Middle frontal gyrus (tissue), 1 donor: ENCODE results near the gene TUSC7.

Source experiments
- DNase-seq: peaks from one replicate; pipeline ENCODE4 v3.0.0-alpha.2; 2015; ENCODE audit warnings: low spot score; ENCODE audit errors: extremely low spot score

TUSC7 gene

DNA sequence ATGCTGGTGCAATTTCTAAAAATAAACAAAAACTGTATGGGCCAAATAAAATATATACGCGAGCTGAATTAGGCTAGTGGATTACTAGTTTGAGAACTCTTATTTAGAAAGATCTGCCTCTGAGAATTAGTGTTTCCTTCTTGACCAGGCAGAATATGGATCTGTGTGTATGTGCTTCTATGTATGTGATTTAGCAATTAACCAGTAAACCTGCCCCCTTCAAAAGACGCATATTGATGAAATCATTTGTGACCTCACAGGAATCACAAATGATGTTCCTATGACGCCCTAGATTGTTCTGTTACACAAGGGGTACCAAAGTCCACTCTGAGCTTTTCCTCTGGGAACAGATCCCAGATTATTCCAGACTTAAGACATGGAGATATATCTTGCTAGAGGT is at the start of gene TUSC7:
TSS of gene TUSC7 (plus strand) at position 301 of the 400 bp plus-strand sequence.
- DNase-seq, result no peak

DNA sequence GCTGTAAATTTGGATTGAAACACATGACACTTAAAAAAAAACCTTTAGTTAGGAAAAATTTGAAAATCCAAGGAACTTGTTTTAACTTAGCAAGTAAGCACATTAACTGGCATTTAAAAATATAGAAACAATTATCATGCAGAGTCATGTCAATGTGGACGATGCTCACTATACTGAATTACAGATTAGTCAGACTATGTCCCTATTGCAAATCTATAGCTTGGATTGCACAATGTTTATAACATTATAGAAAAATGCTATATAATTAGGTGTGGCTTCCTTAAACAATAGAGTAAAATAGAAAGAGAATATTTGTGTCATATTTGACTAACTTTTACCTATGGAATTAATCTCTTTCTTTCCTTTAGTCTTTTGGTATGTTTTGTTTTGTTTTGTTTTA is 48.4 kb upstream of the TUSC7 start:
- no peak for DNase-seq

DNA sequence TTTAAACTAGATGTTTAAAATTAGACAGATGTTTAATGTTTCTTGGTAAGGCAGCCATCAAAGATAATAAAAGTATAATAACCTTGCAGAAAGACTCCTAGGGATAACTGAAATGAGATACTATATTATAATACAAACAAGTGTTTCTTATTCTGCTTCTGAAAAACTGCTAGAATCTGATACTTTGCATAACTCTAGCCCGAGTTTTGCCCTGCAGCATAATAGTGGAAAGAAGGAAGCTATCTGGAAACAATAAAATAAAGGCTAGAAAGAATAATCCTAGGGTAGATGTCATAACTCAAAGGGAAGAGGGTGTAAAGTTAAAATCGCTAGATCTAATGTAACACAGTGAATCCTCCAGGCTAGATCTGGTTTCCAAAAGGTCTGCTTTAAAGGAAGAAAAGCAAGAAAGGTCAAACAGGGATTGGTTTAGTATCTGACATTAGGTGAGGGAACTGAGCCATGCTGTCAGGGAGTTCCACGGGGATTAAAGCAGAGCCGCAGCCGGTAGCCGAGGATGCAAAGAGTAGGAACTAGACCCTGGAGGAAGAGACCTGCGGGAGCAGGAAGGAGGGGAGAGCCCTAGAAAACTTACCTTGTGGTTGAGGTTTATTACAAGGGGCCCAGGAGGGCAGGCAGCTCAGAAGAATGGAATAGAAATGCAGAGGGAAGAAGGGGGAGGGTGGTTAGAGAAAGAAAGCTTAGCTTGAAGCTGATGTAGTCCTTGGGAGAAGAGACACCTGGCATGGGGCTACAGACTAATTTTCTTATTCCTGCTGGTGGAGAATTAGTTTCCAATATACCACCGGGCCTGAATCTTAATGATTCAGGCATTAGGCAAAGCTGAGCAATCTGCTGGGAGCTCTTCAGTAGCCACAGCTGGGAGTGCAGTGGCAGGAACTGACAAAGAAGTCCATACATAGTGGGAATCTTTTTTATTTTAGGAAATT is 46.1 kb upstream of the TUSC7 start:
- no peak for DNase-seq

DNA sequence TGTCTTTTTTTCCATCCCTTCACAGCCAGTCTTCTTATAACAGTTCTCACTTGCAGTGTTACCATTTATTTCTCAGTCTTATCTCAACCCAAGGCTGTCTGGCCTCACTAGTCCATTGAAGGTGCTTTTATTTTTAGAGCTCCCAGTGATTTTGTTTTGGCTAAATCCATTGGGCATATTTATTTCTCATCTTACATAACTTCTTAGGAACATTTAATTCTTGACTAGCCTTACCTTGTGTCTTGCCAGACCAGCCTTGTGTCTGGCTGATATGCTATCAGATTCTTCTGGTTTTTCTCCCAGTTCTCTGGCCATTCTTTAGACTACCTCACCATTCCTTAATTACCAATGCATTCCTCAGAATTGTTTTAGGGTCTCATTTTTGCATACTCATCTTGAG is 42.3 kb upstream of the TUSC7 start:
- no peak for DNase-seq

DNA sequence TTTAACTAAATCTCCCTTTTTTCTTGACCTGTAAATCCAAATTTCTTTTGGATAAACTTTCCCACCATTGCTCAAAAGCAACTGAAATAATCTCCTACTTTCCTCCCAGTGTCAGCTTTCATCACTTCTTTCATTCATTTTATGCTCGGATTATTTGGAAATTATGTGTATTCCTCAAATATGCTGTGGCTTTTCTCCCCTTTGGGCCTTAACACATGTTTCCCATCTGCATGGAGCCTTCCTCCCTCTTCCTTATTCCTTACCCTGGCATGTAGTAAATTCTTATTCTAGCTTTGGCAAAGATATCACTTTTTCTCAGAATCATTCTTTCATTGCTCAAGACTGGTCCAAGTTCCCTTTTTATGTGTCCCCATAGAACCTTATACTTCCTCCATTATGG is 41.8 kb upstream of the TUSC7 start:
- DNase-seq, result no peak

DNA sequence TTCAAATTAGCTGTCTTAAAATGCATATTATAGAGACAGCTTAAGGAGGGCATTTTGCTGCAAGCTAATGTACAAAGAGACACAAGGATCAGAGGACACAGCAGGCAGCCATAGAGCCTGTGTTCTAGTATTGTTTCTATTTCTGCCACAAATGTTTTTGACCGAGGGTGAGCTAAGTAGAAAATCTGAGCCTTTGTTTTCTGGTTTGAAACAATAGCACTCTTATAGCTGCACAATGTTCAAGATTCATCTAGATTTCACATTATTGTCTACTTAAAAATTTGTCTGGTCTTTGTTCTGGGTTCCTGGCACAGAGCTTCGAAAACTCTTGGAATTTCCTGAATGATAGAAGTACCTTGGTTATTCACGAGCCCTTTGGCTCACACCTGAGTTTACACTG is 40.0 kb upstream of the TUSC7 start:
- DNase-seq, result no peak

DNA sequence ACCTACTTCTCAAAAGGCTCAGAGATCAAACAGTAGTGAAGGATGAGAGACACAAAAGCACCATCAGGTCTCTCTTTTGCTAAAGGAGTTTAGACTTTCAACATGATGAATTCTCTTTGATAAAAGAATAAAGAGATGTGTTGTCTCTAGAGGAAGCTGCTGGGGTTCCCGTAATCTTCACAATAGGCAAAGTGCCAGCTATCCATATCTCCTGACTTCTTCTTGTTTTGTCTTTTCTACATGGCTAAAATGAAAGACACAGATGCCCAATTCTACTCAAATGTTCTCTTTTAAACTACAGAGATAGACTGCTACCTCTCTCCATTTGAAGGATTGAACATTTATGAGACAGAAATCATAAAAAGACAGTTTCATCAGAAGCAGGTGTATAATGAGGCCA is 38.4 kb upstream of the TUSC7 start:
- DNase-seq, result no peak

DNA sequence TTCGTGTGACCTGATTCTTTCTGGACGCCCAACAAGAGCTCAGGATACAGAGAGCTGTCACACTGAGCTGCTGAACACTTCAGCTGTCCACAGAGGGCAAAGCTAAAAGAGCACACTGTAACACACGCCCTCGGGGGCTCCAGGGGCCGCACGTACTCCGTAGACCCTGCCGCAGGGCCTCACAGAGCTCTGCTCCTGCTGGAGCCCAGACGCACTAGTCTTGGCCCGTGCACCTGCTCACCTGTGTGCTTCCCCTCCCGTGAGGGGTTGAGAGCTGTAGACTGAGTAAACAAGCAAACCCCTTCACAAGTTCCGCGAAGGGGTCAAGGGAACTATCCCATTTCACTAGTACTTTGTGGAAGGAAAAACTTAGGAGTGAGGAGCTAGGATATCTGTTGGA is 30.7 kb upstream of the TUSC7 start:
- DNase-seq, result no peak

DNA sequence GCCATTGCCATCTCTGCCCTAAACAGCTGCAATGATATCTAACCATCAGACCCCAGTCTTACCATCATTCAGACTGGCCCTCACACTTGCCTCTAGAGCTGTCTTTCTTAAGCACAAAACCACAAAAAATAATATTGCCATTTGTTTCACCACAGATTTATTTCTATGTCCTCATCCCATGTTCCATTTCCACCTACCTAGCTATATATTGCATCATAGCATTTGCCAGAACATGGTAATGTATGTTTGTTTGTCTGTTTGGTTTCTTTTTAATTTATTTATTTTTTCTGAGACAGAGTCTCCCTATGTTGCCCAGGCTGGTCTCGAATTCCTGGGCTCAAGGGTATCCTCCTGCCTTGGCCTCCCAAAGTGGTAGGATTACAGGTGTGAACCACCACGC is 18.5 kb upstream of the TUSC7 start:
- no peak for DNase-seq

DNA sequence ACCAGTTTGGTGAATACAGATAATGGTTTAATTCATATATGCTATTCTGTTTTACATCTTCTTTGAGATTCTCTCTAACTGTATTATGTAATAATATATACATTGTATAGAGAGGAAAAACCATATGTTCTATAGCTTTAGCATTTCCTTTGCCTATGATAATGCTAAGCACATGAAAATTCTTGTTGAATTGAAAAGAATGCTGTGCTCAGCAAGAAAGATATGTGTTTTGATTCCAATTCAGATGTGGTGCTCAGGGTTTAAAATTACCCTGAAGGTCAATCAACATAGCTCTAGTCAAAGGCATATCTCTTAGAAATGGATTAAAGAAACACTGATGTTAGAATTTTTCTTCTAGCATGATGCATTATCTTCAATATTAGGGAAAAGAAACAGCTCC is 8.5 kb upstream of the TUSC7 start:
- DNase-seq, result no peak

DNA sequence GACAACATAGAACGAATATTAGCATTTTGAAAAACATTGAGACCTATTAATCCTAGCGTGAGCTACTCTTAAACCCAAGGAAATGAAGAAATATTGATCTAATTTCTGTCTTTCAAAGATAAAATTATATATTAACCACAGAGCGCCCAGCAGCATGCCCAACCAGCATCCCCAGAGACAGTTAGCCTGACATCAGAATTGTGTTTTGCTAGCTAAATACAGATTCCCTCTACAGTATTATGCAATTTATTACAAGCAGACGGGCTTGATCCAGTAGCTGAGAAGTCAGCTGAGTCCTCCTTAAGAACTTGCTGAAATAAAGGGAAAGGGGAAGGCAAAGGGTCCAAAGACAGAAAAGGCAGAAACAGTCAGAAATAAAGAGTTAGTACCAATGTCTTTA is 7.2 kb upstream of the TUSC7 start:
- no peak for DNase-seq

DNA sequence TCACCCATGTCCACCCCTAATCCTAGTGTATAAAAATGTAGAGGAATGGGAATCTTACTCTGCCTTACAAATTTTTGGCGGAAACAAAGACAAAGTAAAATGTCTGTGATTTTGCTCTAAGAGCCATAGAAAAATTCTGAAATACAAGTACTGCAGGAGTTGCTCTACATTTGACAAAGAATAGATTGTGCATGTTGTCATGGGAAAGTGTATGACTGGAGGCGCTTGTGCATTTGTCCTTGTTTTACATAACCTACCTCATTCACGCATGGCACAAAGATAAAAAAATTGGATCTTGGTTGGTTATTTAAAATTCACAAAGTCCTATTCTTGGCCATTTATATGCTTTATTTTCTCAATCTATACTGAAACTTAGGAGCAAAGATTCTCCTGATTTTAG is 2.0 kb upstream of the TUSC7 start:
- DNase-seq, result no peak

DNA sequence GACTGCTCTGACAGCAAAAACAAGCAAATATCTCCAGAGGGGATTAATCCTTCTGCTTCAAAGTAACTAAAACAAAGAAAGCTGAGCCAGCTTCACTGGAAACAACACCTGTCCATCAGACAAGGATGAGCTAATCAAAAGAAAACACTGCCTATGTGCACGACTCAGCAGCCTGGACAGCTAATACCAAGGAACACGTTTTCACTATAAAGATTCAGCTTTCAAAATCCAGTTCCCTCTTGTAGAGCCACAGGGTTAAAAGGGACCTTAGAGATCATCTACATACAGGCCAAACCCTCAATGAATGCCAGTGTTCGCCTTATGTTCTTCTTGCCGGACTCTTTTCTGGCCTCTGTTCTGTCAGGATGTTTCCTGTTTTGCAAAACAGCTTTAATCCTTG is 6.9 kb downstream of the TUSC7 start:
- no peak for DNase-seq

DNA sequence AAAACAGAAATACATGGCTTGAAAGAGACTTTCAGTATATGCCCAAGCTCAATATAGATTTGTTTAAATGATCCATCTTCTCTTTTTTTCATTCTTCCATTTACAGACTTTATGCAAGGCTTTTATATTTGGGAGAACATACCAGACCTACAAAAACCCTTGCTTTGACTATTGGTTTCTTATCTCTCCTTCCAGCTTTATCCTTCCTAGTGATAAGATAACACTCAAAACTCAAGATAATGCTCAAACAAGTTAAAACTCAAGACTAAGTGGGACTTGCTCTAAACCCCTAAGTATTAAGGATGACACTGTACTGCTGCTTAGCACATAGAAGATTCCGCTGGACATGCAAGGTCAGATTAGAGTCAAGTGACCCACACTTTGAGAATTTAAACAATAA is 8.0 kb downstream of the TUSC7 start:
- no peak for DNase-seq

DNA sequence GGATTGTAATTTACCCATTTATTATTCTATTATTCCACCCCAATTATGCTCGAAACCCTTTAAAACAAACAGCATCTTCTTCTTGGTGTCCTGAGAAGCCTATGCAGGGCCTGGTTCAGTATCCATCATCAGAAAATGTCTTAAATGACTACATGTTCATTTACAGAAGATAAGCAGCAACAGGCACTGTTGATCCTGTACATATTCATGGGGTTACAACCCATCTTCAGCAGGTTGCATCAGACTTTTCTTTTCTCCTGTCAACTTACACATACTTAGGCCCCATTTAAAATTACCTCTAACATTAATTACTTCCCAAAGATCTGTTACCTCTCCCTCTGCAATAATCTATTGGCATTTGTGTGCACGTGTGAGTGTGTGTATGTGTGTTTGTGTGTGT is 18.9 kb downstream of the TUSC7 start:
- DNase-seq, result no peak

DNA sequence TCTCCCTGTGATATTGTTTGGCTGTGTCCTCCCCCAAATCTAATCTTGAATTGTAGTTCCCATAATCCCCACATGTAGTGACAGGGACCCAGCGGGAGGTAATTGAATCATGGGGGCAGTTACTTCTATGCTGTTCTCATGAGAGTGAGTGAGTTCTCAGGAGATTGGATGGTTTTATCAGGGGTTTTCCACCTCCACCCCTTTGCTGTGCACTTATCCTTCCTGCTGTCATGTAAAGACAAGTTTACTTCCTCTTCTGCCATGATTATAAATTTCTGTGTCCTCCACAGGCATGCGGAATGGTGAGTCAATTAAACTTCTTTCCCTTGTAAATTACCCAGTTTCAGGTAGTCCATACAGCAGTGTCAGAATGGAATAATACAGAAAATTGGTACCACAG is 24.7 kb downstream of the TUSC7 start:
- DNase-seq, result no peak

DNA sequence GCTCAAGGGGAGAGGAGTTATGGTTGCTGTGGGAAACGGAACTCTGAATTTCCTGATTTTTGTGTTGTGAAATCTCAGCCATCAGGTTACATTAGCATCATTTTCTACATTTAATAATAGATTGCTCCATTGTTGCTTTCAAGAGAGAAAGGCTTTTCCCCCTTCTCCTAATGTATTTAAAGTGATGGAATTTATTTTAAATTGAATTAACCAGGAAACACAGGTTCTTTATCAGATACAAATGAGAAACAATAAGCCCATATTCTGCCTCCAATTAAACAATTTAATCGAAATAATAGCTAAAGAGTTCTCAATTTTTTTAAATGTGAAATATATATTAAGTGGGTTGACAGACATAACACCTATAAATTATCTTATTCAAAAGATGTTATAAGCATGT is 30.1 kb downstream of the TUSC7 start:
- no peak for DNase-seq

DNA sequence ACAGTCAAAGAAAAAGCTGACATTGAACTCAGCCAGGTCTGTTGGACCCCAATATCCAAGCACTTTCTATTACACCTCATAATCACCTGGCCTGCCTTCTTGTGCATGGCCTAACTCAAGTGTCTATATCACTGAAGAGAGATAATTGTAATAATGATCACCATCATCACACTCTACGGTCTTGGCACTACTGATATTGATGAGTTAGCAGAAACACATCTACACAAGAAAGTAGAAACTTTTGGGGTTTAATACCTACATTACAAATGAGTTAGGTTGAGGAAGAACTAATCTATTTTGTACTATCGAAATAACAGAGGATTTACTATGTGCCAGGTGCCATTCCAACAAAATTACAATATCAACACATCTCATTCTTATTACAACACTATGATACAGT is 30.7 kb downstream of the TUSC7 start:
- DNase-seq, result no peak

DNA sequence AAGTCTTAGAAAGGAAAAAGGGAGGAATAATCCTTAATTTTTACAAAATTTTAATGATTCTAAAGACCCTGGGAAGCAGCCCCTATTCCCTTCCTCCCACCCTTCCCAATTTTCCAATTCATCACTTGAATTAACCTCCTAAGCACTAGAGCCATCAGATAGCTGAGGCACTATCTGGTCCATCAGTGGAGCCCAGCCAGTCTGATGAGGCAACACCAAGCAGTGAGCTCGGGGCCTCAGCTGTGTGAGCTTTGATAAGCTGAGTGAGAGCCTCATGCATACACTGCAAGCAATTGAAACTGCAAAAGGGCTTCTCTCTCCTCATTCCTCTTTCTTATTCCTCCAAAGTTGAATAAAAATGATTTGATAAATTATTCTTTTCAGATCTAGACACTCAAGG is 31.9 kb downstream of the TUSC7 start:
- DNase-seq, result no peak

DNA sequence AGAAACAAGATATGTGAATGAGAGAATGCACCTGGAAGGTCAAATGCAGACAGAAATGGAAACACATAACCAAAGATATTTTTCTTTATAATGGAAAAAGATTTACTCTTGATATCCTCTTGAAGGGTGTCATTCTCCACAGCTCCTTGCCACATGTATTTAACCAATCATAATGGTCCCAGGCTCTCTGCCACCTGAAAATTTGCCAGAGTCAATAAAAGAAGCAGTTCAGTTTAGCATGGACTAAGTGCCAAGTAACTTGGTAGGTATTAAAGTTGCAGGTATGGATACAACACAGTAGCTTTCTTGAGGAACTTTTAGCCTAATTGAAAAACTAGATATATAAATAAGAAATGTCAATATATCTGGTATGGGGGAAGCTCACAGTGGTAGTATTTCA is 33.5 kb downstream of the TUSC7 start:
- DNase-seq, result no peak

DNA sequence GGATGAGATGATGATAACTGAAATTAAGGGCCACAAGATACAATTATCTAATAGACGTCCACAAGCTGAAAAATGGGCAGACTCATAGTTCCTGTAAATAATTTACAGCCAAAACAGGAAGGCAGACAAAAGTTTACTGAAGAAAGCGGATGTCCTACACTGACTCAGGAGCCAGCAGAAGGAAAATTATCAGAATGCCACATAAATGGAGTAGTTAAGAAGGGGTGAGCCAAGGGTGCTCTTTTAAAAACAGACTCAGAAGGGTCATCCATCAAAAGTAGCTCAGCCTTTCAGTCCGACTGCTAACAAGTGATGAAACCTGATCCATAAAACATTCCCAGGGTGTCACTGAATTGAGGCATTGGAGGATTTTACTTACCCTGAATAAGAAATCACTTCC is 39.8 kb downstream of the TUSC7 start:
- no peak for DNase-seq

DNA sequence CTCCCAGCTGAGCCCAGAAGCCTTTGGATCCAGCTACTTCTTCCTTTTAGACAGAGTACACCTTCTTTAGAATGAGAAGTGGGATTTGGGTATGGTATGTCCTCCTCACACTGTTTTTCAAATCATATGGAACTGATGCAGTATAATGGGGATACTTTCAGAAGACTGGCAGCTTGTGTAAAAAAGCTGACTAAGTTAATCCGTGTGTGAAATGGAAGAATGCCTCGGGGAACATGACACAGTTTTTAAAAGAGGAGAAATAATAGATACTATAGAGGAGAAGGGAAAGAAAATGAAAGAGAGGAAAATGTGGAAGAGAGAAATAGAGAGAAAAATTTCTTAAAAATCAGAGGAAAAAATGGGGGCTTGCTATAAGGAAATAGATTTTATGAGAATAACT is 47.7 kb downstream of the TUSC7 start:
- no peak for DNase-seq

DNA sequence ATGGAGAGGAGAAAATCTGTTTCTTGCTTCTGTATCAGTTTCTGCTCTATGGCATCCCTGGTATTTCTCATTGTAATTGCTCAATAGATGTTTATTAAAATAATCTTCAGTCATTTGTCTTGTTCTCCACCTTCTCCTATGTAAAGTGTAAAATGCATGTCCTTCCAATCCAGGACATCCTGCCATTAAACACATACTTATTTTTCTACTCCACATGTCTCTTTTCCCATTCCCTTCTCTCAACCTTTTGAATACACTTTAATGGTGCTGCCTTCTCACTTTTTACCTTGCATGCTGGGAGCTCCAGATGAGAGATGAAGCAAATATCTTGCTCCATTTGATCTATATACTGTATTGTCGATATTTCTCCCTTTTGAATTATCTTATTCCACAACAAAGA is 49.7 kb downstream of the TUSC7 start:
- no peak for DNase-seq
